T-helper 2 cell treated with Interferon-gamma antibody and Interleukin-4, amounts not matched to agents 100 ng/mL and 5 ng/mL, for 36 hours (primary cell): Measurements from ENCODE around the gene GRID2. TPM values are rescaled to one million over a fixed set of nuclear protein-coding genes. Genes with fewer than 3 reads are reported as not detected.

Experiments used
- intact Hi-C: fragments of 100-400 bp; cut with micrococcal nuclease; formaldehyde crosslinking; loops from one replicate; pipeline ENCODE4 v1.15.1; 2023
- total RNA-seq: library from RNA; stranded (reverse); gene quantifications from 2 replicates; pipeline ENCODE4 v1.2.3, GENCODE V29; 2022

Gene GRID2
- total RNA-seq, 1 donor from 2014 or later: not detected

- intact Hi-C loops: no loop called here
Observed at GRCh38 chr4:92678292-92678691, 374.5 kb downstream of the GRID2 start.

DNA sequence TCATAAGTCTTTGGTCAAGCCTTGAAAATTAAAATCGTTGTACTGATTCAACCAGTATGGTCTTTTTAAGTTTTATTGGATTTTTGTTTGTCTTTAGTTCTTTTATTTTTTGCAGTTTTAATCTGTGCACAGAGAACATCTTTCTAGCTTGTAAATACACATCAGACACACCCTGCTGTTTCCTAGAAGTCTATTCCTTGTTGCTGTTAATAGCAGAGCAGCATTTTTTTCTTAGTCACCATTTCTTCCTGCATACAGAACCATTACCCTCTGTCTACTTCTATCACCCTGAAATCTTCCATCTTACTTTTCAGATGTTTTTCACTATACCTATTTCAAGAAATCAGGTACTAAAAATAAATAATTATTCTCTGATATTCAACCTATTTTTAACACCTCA is 375.4 kb downstream of the GRID2 start:
- intact Hi-C loops: no loop called here

DNA sequence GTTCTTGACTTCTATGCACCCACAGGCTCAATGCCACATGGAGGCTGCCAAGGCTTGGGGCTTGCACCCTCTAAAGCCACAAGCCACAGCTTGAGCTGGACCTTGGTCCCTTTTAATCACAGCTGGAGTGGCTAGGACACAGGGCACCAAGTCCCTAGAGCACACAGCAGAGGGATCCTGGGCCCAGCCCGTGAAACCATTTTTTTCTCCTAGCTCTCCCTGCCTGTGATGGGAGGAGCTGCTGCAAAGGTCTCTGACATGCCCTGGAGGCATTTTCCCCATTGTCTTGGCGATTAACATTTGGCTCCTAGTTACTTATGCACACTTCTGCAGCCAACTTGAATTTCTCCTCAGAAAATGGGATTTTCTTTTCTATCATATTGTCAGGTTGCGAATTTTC is 410.9 kb downstream of the GRID2 start:
- intact Hi-C loops: no loop called here

- intact Hi-C loops: no loop called here
Observed at GRCh38 chr4:92733231-92733630, 429.5 kb downstream of the GRID2 start.

GRCh38 chr4:92735025-92735665 is 431.4 kb downstream of the GRID2 start:
- intact Hi-C loops: no loop called here

GRCh38 chr4:92760433-92760832 is 456.7 kb downstream of the GRID2 start:
- intact Hi-C loops: no loop called here

GRCh38 chr4:92776080-92776479 is 472.3 kb downstream of the GRID2 start:
- intact Hi-C loops: no loop called here

DNA sequence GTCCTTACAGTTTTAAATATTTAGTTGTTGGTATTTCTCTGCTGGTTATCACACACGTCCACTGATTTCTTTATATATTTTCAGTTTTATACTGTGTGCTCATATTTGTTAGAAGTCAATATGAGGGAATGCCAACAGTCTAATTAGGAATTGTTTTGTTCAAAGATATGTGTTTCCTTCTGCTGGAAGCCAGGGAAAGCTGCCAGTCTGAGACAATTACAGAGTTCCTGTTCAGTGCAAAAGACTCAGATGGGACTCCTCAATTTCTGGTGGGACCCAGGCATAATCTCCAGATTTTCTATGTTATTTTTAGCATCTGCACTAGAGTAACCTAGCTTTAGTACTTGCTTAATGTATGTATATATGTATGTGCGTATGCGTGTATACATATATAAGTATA is 486.0 kb downstream of the GRID2 start:
- intact Hi-C loops: no loop called here

DNA sequence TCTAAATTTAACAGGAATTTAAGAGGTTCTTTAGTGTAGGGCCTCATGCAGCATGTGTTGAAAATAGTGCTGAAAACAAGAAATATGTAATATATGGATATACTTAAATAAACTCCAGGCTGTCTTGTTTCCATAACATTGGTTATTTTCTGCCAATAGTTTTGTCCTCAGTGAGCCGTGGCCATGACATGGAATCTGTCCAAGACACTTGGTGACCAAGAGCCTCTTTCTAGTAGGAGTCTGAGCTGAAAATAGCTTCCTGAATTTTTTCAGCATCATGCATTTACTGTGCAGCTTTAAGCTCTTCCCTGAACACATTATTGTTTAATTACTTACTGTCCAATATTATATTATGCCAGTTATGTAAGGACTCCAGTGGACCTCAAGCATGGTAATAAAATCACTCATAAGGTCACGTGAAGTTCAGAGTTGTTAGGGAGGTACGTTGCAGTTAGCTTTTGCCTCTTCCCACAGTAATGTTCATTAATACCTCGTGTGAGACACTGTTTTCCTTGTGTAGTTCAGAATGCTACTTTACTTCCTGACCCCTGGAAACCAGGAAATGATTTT is 488.2 kb downstream of the GRID2 start:
- intact Hi-C loops: no loop called here

GRCh38 chr4:92809381-92809780 is 505.6 kb downstream of the GRID2 start:
- intact Hi-C loops: no loop called here

- intact Hi-C loops: no loop called here
Observed at GRCh38 chr4:92812652-92813051, 508.9 kb downstream of the GRID2 start.

GRCh38 chr4:92814677-92815076 is 510.9 kb downstream of the GRID2 start:
- intact Hi-C loops: no loop called here

DNA sequence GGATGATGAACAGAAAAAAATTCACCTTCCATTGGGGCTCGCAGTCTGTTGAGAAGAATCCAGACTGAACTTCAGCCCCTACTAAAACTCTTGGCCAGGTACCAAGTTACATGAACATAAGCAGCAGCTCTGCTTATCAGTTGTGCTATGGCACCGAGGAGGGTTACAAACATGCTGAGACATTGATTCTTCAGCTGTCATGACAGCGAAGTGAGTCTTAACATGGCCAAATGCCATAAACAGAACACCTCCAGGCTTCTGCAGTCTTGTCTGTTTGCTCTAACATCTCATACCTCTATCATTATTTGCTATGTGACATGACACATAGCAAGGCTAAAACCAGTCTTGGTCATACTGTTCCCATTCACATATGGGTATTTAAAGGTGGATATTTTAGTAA is 521.5 kb downstream of the GRID2 start:
- intact Hi-C loops: no loop called here

- intact Hi-C loops: no loop called here
Observed at GRCh38 chr4:92825791-92826190, 522.0 kb downstream of the GRID2 start.

GRCh38 chr4:92830771-92831170 is 527.0 kb downstream of the GRID2 start:
- intact Hi-C loops: no loop called here

GRCh38 chr4:92840880-92841279 is 537.1 kb downstream of the GRID2 start:
- intact Hi-C loops: no loop called here

DNA sequence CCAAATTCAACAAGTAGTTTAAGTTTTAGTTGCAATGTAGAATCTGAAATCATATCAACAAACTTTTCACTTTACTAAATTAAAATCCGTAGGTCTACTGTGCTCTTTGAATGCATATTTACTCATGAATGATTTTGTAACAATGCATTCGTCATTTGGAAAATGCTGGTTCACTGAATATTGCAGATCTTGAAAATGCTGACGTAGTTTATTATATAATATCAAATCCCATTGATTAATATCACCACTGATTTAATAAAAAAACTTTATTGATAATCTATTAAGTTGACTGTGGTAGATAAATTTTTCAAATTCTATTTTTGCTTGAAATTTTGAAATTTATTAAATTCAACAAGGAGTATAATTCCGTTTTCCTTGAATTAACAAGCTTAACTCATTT is 540.0 kb downstream of the GRID2 start:
- intact Hi-C loops: no loop called here

- intact Hi-C loops: no loop called here
Observed at GRCh38 chr4:92847026-92847425, 543.3 kb downstream of the GRID2 start.

DNA sequence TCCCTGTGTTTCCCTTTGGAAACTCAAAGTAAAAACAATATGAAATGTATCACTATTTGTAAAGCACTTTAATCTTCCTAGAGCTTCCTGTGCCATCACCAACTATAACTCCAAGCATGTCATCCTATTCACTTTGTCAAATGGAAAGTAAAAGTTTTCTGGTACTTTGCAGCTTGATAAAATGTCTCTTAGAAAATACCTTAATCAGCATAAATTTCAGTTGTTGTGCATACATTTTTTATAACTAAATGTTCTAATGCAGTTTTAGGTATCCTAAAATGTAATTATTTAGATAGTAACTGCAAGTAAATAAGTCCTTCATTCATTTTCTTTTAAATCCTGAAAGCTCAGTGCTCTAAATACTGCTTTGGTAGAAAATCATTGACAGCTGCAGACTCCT is 558.7 kb downstream of the GRID2 start:
- intact Hi-C loops: no loop called here

GRCh38 chr4:92864096-92864495 is 560.3 kb downstream of the GRID2 start:
- intact Hi-C loops: no loop called here

DNA sequence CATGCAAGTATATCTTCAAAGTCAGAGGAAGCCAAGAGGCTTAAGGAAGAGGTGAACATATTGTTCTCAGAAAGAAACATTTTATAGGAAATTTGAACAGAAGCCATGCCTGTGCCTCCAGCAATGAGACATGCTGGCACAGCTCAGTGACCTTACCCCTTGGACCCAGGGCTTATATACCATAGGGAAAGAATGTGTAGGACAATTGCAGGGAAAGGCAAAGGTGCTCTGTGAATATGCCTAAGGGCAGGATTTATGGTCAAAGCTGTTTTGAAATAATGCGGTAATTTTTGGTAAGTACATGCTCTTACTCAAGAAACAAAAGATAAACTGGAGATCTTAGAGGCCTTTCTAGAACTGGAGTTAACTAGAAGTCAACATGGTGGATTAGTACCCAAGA is 568.8 kb downstream of the GRID2 start:
- intact Hi-C loops: no loop called here

DNA sequence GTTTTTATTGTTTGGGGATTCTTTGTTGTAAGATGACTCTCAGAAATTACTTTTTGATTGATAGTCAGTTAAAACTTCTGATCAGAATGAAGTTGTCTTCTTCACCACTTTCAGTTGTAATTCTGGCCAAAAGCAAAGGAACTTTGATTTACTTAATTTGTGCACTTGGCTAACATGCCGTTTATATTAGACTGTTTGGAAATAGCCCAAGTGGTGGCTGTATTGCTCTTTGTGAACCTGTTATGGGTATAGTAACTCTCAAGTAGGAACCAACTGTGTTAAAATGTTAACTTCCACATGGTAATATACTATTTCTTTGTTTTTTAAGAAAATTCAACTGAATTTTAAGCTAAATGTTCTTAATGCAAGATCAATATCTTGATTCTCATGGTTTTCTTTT is 581.9 kb downstream of the GRID2 start:
- intact Hi-C loops: no loop called here

DNA sequence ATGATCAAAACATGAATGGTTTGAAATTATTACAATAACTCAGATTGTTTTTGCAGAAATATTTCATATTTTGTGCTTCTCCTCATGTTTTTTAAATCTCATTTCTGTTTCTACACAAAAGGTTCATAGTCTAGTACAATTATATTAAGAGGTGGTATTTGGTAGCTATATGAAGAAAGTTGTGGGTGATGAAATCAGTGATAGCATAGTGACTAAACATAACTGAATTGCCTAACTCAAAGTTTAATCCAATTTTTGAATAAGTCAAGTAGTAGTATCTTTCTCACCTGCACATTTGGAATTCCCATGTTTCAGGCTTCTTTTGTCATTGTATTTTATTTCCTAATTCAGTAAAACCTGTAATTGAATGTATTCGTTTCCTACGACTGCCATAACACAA is 648.7 kb downstream of the GRID2 start:
- intact Hi-C loops: no loop called here

DNA sequence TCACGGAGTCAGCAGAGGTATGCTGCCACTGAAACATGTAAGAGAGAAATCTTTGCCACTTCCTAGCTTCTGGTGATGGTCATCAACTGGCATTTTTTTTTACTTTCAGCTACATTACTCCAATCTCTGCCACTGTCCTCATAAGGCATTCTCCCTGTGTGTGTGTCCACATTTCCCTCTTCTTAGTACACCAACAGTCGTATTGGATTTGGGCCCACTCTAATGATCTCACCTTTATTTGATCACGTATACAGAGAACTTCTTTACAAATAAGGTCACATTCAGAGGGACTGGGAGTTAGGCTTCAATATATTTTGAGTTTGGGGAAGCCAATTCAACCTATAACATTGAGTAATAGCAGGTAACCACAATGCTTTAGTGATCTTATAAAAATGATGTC is 649.1 kb downstream of the GRID2 start:
- intact Hi-C loops: no loop called here
